Measurements from ENCODE around the gene GSTM3.

DNA sequence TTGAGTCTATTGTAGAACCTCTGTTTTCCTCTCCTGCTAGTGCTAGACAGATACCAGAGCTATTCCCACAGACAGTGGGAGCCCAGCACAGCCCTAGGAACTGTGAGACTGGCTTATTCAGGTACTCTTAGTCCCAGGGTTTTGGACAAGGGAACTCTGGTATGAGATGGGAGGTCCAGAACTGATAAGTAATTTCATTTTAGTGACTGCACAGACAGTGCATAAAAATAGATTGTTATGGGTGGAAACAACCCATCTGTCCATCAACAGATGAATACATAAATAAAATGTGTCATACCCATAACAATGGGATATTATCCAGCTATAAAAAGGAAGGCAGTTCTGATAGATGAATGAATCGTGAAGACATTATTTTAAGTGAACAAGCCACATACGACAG lies 13.9 kb upstream of the GSTM3 start:
- TF ChIP-seq POLR2A (IDR thresholded peaks at IDR 0.05), result no peak
- TF ChIP-seq, protein P1, sequence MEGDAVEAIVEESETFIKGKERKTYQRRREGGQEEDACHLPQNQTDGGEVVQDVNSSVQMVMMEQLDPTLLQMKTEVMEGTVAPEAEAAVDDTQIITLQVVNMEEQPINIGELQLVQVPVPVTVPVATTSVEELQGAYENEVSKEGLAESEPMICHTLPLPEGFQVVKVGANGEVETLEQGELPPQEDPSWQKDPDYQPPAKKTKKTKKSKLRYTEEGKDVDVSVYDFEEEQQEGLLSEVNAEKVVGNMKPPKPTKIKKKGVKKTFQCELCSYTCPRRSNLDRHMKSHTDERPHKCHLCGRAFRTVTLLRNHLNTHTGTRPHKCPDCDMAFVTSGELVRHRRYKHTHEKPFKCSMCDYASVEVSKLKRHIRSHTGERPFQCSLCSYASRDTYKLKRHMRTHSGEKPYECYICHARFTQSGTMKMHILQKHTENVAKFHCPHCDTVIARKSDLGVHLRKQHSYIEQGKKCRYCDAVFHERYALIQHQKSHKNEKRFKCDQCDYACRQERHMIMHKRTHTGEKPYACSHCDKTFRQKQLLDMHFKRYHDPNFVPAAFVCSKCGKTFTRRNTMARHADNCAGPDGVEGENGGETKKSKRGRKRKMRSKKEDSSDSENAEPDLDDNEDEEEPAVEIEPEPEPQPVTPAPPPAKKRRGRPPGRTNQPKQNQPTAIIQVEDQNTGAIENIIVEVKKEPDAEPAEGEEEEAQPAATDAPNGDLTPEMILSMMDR (IDR thresholded peaks at IDR 0.05), result no peak
